Astrocyte of the cerebellum (primary cell): ENCODE data around the gene COX5B.
"Not testable (repeated sequence)": the region's sequence is repeated elsewhere in the genome, so short reads cannot be mapped to it uniquely, and the experiment has no call there.

Source experiments
- DNase-seq: peaks from one replicate; pipeline ENCODE4 v3.0.0-alpha.2; 2011; ENCODE audit warnings: low read depth
- H3K4me3 ChIP-seq: 2 replicates; pipeline ENCODE4 v1.5.1; 2011; ENCODE audit warnings: mild to moderate bottlenecking, low read depth, low read length, moderate library complexity
- CTCF ChIP-seq: IDR thresholded peaks from 2 replicates; pipeline ENCODE4 v1.5.1; 2012; ENCODE audit warnings: low read length, low read depth, moderate library complexity, mild to moderate bottlenecking; ENCODE audit errors: missing control alignments
- in situ Hi-C: cut with HindIII; loops from 2 replicates; pipeline ENCODE4 v1.10.0; 2017; ENCODE audit warnings: low sequenced_read_pairs

Gene COX5B

GRCh38 chr2:97663626-97663961 lies 17.7 kb downstream of the COX5B start:
- no peak for DNase-seq
- TF ChIP-seq CTCF = no peak
- in situ Hi-C loops = no loop called here
- H3K4me3 ChIP-seq = peak overlapping the region; percentile 70

GRCh38 chr2:97663962-97664635 lies 18.2 kb downstream of the COX5B start, which contains the start of gene ACTR1B:
Gene ACTR1B (minus strand): TSS chr2:97664044. CDS start chr2:97663890, 154 bp downstream.
- H3K4me3 ChIP-seq = peak within 1 kb of the TSS; percentile 70
- peak; percentile 72 for TF ChIP-seq CTCF
- in situ Hi-C loops = no loop called here
- DNase-seq = peak; percentile 96

DNA sequence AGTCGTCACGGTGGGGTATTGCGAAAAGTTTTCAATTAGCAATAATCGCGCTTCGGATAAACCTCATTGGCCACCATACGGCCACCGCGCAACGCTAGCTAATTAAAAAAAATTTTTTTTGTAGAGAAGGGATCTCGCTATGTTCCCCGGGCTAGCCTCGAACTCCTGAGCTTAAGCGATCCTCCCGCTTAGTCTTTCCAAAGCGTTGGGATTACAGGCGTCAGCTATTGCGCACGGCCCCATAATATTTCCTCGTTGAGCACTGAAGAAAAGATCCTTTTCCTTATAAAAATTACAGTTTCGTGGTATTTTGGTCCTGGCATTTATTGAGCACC lies 18.7 kb downstream of the COX5B start:
- DNase-seq = no peak
- H3K4me3 ChIP-seq = peak overlapping the region; percentile 70
- TF ChIP-seq CTCF = no peak
- in situ Hi-C loops = no loop called here

- in situ Hi-C loops = no loop called here
- no peak for DNase-seq
- H3K4me3 ChIP-seq = no peak within 1 kb of the TSS
- TF ChIP-seq CTCF = no peak
These were observed 23.6 kb downstream of the COX5B start, which contains the start of gene C2orf92 for GRCh38 chr2:97669448-97669847. Gene C2orf92 (plus strand): TSS chr2:97669713. CDS start chr2:97669789, 76 bp downstream.

DNA sequence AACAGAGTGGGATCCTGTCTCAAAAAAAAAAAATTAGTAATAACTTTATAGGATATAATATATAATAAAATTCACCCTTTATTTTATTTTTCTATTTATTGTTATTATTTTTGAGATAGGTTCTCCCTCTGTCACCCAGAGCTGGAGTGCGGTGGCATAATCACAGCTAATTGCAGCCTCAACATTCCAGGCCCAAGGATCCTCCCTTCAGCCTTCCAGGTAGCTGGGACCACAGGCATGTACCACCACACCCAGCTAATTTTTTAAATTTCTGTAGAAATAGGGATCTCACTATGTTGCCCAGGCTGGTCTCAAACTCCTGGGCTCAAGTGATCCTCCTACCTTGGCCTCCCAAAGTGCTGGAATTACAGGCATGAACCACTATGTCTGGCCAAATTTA lies 24.6 kb downstream of the COX5B start:
- in situ Hi-C loops = no loop called here
- no peak for TF ChIP-seq CTCF
- H3K4me3 ChIP-seq = no peak overlapping the region
- no peak for DNase-seq

GRCh38 chr2:97671526-97671925 lies 25.7 kb downstream of the COX5B start:
- TF ChIP-seq CTCF = no peak
- in situ Hi-C loops = no loop called here
- H3K4me3 ChIP-seq = no peak overlapping the region
- no peak for DNase-seq

DNA sequence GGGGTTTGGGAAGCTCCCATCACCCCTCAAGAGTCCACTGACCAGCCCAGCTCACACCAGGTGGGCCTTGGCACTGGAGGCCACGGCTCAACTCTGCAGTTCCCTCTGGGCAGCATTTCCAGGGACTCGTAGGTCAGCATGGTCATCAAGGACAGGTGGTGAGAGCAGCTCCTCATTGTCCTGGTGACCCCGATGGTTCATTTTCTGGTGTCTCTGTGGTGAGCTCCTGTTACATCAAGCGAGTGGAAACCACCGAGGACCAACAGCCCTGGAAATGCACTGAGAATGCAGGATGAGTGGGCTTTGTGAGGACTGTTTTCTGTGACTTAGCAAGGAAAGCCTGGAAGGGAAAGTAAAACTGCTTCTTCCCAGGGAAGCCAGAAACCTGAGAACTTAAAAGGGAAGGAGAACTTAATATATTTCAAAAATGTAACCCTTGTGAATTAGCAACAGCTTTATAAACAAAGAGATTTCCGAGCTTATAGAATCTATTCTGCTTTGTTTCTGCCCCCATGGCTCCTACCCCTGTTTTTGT lies 26.8 kb downstream of the COX5B start:
- in situ Hi-C loops, H3K4me3 ChIP-seq, DNase-seq: not testable (repeated sequence)
